Right lobe of liver (tissue), 6 donors: ENCODE data around the gene ZNF280C. TPM values are rescaled to one million over a fixed set of nuclear protein-coding genes. Genes with fewer than 3 reads are reported as not detected.

ENCODE experiments used
- ATAC-seq, 4 donors: fragments of 200-7000 bp; cut with Tn5 transposase; one replicate each; pipeline ENCODE4 v1.9.1; 2020; ENCODE audit warnings: mild to moderate bottlenecking in 4 of 4, moderate library complexity in 4 of 4
- DNase-seq, 3 donors: peaks; one replicate each; pipeline ENCODE4 v3.0.0-alpha.2; 2020
- H3K27ac ChIP-seq, 3 donors: fragments of 200-600 bp; one replicate each; pipeline ENCODE4 v1.8.0; 2022
- H3K27me3 ChIP-seq, 2 donors: fragments of 200-600 bp; one replicate each; pipeline ENCODE4 v1.8.0; 2022
- H3K36me3 ChIP-seq, 4 donors: fragments of 200-600 bp; sonication (generic) in 1 of 4; one replicate each; pipeline versions ENCODE4 v1.5.1 to v1.8.0; 2017 to 2022; ENCODE audit warnings: control low read depth in 1 of 4
- H3K4me1 ChIP-seq, 4 donors: fragments of 200-600 bp; sonication (generic) in 1 of 4; one replicate each; pipeline versions ENCODE4 v1.5.1 to v1.8.0; 2017 to 2022; ENCODE audit warnings: control low read depth in 1 of 4
- H3K4me3 ChIP-seq, 3 donors: fragments of 200-600 bp; one replicate each; pipeline ENCODE4 v1.8.0; 2022
- H3K9me3 ChIP-seq, 4 donors: fragments of 200-600 bp; sonication (generic) in 1 of 4; one replicate each; pipeline versions ENCODE4 v1.5.1 to v1.8.0; 2017 to 2022; ENCODE audit warnings: control low read depth in 1 of 4
- CTCF ChIP-seq, 4 donors: fragments of 200-600 bp in 3 of 4; fragments of 450-650 bp in 1 of 4; IDR thresholded peaks; one replicate each; pipeline versions ENCODE4 v1.5.1 to v1.8.0; 2016 to 2022; ENCODE audit warnings: antibody characterized with exemption in 4 of 4, mild to moderate bottlenecking in 2 of 4
- POLR2A ChIP-seq: fragments of 450-650 bp; IDR thresholded peaks from one replicate; pipeline ENCODE4 v1.6.1; 2017; ENCODE audit warnings: antibody characterized with exemption, mild to moderate bottlenecking
- WGBS: methylation state at CpG from one replicate; pipeline ENCODE4 v1.1.6; 2018; ENCODE audit warnings: low coverage, low lambda C conversion rate; ENCODE audit not compliant: insufficient coverage; ENCODE audit errors: missing lambda C conversion rate; 5-methylcytosine and 5-hydroxymethylcytosine counted together
- intact Hi-C, 2 donors: fragments of 100-400 bp; cut with DNase I; formaldehyde crosslinking; loops; one replicate each; pipeline versions ENCODE4 v1.11.2 to v1.14.1; 2022
- total RNA-seq, 6 experiments: library from RNA; depleted of rRNA in 2 of 6; stranded (reverse); fragments of >200 nt in 2 of 6; fragmentation: NEBNext Ultra II Directional in 3 of 6; extraction: Animal tissue kit (Norgen Biotek cat#: 25700) in 3 of 6; gene quantifications; one replicate each; pipeline versions ENCODE4 v1.1.0 to v1.2.4, GENCODE V29; 2016 to 2023
- donor health status: DM: no; HTN: yes; CAD: no.
- donor health status: DM: no; HTN: no; CAD: no.
- donor health status: DM: no; HTN: no; CAD: no.
- donor health status: DM: no; HTN: yes; CAD: no.
- donor health status: DM: no; HTN: yes; CAD: no.

ZNF280C gene
- total RNA-seq, 6 experiments from 2014 or later, result 0.88 to 2.0 (median 1.3) TPM

GRCh38 chrX:130211415-130212186, 57.1 kb downstream of the ZNF280C start:
- Histone ChIP-seq H3K9me3 (no peaks in the 10 kb centered on the region), H3K27me3 (no peaks in the 10 kb centered on the region), H3K4me3 (no peak overlapping the region), H3K36me3 (no peaks in the 10 kb centered on the region), H3K27ac (no peak overlapping the region), H3K4me1 (no peaks in the 10 kb centered on the region)
- 54% methylated on average over 4 of the region's 4 CpGs for WGBS
- DNase-seq, result no peak
- intact Hi-C loops, result no loop called here
- no peak for ATAC-seq
- TF ChIP-seq POLR2A (no peak), CTCF (IDR thresholded peaks at IDR 0.05) (no peak)

DNA sequence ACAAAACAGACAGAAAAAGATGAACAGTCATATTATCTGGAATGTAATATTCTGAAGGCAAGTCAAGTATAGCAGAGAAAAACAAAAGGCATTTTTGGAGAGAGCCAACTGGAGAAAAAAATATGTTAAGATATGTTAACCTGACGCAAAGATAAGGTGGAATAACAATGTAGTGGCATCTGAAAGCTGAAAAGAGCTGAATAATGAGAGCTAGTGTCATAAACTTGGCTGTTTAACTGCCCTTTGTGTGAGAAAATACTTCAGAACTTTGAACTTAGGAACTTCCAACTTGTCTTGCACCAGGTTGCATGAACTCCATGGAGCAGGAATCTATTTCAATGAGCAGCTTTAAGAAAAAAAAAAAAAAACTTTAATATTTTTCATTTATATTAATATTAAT, 64.1 kb downstream of the ZNF280C start:
- Histone ChIP-seq H3K4me1 (no peaks in the 10 kb centered on the region), H3K27ac (no peak overlapping the region), H3K9me3 (no peaks in the 10 kb centered on the region), H3K27me3 (peaks cover 0 to 4% of the 10 kb centered on the region in 2 donors), H3K4me3 (no peak overlapping the region), H3K36me3 (no peaks in the 10 kb centered on the region)
- TF ChIP-seq POLR2A (no peak), CTCF (IDR thresholded peaks at IDR 0.05) (no peak)
- ATAC-seq (no peak), DNase-seq (no peak)
- 27% methylated on average over 1 of the region's 1 CpG for WGBS
- intact Hi-C loops, result no loop called here

GRCh38 chrX:130197464-130197863, 71.2 kb downstream of the ZNF280C start:
- TF ChIP-seq CTCF (IDR thresholded peaks at IDR 0.05) (no peak), POLR2A (no peak)
- Histone ChIP-seq H3K4me1 (no peaks in the 10 kb centered on the region), H3K27me3 (no peaks in the 10 kb centered on the region), H3K4me3 (no peak overlapping the region), H3K9me3 (no peaks in the 10 kb centered on the region), H3K27ac (no peak overlapping the region), H3K36me3 (no peaks in the 10 kb centered on the region)
- ATAC-seq (no peak), DNase-seq (no peak)
- WGBS, result 52% methylated on average over 5 of the region's 5 CpGs
- intact Hi-C loops, result no loop called here

DNA sequence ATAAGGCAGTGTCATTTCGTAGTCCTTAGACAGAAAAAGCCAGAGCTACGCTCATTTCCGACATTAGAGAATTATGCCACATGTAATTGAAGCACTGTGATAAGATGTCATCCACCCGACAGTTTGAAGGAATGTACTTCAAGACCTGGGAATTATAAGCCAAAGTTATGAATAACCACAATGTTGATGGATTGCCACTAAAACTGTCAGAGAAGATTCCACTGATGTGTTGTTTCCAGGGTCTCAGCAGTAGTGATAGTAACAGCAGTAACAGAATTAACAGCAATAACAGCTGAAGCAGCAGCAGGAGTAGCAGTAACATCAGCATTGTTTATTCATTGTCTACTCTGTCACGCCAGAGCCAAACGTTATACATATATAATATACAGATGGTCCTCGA, 72.2 kb downstream of the ZNF280C start:
- no peaks in the 10 kb centered on the region for H3K36me3 ChIP-seq
- no peak overlapping the region for H3K4me3 ChIP-seq
- H3K27me3 ChIP-seq, result no peaks in the 10 kb centered on the region
- DNase-seq (no peak), ATAC-seq (no peak)
- TF ChIP-seq CTCF (IDR thresholded peaks at IDR 0.05) (no peak), POLR2A (no peak)
- H3K4me1 ChIP-seq, result no peaks in the 10 kb centered on the region
- 64% methylated on average over 7 of the region's 7 CpGs for WGBS
- no peaks in the 10 kb centered on the region for H3K9me3 ChIP-seq
- no peak overlapping the region for H3K27ac ChIP-seq
- intact Hi-C loops, result no loop called here
